ENCODE data around the gene NT5M.
A peak's percentile ranks its signal among the peaks of the same experiment; 100 is the strongest.
"Not testable (repeated sequence)": the region's sequence is repeated elsewhere in the genome, so short reads cannot be mapped to it uniquely, and the experiment has no call there.

Gene NT5M

DNA sequence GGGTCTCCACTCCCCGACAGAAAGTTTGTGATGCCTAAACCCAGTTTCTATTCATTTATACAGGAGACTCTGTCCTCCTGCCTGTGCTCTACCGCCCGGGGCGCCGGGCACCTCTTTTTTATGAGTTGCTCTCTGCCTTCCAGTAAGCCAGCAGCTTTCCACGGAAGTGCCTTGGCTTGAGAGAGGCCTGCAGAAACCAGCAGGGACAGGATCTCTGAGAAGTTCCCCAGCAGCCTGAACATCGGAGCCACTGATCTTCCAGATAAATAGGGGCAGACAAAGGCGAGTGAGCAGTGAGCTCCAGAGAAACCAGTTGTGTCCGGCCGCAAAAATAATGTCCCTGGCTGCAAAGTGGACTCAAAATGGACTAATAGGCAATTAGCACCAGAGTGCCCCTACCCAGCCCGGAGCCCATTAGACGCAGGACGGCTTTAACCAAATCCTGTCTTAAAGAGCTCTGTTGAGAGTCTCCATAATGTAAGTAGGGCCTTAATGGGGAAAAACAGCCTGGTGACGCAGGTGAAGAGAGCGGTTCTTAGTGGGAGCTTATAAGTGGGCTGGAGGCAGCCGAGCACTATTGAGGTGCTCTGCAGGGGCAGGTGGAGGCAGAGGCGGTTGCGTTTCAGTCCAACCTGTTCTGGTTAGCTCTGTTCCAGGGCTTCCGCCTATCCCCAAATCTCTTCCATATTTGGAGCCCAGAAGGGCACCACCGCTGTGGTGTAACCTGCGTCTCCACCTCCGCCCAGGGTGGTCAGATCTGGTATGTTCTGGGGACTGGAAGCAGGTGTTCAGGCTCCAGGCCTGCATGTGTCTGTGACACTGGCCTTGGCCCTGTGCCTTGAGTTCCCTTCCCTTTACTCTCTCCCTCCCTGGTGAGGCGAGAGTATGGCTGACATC is 74.1 kb downstream of the NT5M start:
- no peak for DNase-seq

DNA sequence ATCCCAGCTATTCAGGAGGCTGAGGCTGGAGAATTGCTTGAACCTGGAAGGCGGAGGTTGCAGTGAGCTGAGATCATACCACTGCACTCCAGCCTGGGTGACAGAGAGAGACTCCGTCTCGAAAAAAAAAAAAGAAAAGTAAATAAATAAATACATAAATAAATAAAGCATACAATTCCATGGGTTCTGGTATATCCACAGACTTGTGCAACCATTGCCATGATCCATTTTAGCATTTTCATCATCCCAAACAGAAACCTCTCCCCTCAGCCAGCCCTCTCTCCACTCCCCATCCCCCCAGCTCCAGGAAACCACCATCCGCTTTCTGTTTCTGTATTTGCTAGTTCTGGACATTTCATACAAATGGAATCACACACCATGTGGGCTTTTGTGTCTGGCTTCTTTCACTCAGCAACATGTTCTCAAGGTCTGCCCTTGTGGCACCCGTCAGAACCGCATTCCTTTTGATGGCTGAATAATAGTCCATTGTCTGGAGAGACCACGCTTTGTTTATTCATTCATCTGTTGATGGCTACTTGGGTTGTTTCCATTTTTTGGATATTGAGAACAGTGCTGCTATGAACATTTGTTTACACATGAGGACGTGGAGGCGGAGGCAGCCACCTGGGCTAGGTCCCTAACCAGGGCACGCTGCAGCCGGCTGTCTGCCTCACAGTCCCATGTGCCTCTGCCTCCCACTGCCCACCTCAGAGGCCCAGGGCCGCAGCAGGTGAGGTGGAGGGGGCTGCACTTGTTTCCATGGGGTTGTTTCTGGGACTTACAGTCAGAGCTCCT is 76.2 kb downstream of the NT5M start:
- DNase-seq: peak in 1 of 2 donors; percentile 14

DNA sequence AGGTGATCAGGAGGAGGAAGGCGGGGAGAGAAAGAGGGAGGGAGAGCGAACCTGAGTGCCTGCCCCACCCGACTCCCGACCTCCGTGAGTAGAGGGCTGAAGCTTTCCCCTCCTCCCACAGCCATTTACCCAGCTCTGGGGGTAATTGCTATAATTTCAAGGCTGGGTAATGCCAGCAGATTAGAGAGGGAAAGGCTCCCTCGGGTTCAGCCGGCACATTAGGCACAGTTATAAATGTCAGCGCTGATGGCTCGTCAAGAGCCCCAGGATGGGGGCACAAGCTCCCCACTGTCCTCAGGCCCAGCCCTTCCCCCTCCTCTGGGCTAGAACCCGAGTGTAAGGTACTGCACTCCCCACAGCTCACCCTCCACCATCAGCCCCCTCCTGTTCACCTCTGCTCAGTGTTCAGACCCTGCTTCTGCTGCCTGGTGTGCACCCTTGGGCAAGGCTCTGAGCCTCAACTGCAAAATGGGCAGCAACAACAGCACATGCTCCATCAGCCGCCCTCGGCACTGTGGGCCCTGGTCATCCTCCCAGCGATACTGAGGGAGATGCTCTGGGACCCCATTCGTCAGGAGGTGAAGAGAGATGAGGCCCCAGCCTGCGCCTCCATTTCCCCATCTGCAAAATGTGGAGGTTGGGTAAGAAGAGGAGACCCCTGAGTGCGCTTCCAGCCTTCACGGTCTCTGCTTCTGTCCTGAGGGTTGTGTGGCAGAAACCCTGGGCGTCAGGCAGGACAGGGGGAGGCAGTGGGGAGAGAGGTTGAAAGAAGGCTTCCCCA is 77.2 kb downstream of the NT5M start:
- no peak for DNase-seq

DNA sequence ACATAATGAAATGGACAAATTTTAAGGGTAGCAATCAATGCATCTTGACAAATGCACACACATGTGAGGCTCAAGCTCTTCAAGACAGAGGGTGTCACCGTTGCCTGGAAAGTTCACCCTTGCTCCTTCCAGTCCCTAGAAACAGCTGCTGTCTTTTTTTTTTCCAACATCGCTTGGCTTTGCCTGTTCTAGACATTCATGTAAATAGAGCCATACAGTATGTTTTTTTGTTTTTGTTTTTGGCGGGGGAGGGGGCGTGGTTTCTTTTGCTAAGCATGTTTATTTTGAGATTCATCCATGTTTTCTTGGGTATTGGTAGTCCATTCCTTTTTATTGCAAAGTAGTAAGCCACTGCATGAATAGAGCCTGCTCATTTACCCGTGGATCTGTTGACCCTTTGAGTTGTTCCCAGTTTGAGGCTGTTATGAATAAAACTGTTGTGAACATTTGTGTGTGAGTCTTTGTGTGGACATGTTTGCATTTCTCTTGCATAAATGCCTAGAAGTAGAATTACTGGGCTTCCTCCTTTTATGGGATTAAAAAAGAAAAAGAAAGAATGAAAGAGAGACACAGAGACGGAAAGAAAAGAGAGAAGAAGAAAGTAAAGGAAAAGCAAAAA is 78.4 kb downstream of the NT5M start:
- no peak for DNase-seq

DNA sequence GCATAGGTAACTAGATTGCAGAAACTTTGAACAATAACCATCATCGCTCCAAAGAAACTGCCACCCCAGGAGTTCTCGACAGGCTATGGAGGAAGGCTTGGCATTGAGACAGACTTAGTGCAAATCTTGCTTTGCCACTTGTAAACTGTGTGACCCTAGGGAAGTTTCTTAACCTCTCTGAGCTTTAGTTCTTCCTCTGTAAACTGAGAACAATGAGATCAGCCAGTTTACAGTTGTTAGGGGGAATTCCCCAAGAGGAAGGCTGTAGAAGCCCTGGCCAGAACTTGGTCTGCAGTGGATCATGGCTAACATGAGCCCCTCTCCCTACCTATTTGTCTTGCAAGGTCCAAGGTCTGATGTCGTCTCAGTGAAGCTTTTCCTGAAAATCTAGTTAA is 78.9 kb downstream of the NT5M start:
- DNase-seq: no peak

DNA sequence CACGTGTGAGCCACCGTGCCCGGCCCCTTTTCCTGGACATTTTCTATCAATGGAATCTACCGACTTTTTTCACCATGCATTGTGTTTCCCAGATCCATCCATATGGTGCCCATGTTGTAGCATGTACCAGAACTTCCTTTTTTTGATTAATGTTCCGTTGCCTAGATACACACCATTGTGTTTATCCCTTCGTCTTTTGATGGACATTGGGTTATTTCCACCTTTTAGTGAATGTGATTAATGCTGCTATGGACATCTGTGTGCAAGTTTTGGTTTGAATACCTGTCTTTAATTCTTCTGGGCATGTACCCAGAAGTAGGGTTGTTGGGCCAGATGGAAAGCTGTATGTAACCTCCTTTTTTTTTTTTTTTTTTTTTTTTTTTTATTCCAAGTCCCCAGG is 79.8 kb downstream of the NT5M start:
- no peak for DNase-seq

DNA sequence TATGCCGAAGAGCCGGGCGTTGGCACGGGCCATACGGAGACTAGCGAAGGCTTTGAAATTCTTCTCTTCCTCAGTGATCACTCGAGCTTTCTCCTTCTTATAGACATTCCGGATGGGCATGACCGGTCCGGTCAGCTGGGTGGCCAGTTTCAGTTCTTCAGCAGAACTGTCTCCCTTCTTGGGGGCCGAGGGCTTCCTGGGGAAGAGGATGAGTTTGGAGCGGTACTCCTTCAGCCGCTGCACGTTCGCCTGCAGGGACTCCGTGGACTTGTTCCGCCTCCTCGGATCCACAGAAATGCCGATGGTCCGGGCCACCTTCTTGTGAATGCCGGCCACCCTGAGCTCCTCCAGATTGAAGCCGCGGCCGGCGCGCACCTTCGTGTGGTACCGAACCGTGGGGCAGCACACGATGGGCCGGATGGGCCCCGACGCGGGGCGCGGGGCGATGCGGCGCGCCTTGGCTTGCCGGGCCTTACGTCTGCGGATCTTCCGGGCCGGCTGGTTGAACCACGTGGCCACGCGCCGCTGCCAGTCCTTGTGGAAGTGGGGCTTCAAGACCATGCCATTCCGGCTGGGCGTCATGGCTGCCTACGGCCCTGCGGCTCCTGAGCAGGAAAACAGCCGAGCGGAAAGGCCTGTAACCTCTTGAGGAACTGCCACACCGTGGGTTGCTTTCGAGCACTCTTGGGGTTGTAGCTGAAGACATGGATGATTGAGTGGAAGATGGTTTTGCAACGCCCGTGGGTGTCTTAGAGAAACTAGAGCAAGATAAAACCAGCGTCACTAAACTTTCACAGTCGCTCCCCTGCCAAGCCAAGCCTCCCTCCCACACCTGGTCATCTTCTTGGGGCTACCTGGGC is 80.5 kb downstream of the NT5M start:
- DNase-seq: not testable (repeated sequence)

DNA sequence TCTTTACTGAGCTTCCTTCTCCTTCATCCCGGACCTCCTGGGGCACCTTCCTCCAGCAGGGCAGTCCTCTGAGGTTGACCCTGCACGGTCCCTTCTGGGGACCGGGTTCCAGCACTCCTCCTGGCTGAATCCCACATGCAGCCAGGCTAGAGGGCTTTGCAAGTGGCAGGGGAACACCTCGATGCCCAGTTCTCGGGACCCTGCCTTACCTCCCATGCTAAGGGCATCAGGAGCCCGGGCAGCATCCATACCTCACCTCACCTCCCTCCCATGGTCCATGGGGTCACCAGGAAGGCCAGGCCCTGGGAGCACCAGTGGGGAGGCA is 81.1 kb downstream of the NT5M start:
- DNase-seq: no peak

DNA sequence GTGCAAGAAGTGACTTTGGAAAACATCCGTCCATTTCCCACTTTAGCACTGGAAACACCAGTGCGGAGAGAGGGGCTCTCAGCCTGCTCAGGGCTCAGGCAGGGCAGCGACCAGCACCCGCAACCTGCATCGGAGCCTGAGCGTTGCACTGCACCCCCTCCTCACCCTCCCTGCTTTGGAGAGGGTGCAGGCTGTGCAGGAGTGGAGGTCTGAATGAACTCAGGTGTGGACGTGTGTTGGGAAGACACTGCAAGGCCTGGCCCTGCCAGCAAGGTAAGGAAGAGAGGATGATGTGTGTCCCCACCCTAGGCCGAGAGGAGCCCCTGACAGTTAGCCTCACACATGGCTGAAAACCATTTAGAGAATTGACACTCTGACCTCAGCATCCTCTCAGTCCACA is 81.8 kb downstream of the NT5M start:
- DNase-seq: no peak

DNA sequence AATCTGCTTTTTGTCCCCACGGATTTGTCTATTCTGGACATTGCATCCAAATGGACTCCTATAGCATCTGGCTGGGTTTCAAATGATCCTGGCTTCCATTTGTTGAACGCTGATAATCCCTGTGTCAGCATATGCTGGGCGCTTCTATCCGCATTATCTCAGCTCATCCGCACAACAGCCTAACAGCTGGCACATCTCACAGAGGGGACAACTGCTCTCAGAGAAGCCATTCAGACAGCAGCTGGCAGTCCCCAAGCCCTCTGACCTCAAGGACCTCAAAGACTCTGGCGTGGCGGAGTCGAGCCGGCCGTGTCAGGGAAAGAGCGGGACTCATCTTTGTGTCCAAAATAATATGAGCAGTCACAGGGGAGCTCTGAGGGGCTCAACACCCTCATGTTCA is 82.3 kb downstream of the NT5M start:
- no peak for DNase-seq

DNA sequence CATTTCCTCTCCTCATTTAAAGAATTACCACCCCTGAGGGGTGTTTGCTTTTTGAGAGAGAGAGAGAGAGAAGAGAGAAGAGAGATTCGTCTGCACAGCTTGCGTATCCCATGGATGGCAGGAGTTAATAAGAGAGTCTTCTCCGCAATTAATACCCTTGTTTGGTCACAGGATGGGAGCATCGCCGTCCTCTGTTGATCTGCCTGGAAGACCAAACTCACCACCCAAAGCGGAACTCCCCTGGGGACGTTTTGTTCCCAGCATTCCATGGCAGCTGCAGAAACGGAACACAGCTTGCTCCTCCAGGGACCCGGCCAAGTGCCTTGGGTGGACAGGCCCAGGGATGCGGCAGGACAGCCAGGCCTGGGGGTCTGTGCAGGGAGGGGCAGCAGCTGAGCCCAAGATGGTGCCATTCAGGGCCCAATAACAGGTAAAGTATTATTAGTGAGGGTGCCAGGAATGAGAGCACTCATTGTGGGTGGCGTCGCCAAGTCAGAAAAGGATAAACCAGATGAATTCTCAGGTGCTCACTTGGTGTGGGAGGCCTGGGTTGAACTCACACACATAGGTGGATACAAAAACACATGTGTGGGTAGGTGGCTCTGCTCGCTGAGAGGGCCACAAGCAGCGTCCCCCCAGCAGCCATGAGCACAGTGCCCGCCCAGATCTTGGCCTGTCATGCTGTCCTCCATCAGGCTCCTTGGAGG is 83.1 kb downstream of the NT5M start:
- no peak for DNase-seq

DNA sequence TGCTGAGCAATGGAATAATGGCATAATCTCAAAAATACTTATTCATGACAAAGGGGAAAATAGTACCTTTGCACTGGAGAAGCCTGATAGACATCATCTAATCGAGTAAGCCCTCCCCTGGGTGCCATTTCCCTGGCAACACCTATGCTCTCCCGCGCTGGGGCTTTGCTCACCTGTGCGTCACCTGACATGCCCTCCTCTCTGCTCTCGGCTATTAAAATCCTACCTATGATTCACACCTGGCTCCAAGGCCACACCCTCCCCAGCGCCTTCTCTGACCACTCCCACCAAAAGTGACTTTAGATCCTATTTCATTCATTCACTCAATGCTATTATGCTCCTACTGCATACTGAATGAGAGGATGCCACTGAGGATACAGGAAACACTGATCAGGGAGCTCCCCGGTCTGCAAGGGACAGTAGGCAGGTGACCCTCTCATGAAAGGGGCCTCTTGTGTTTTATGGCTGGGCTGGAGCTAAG is 83.9 kb downstream of the NT5M start:
- DNase-seq: no peak

DNA sequence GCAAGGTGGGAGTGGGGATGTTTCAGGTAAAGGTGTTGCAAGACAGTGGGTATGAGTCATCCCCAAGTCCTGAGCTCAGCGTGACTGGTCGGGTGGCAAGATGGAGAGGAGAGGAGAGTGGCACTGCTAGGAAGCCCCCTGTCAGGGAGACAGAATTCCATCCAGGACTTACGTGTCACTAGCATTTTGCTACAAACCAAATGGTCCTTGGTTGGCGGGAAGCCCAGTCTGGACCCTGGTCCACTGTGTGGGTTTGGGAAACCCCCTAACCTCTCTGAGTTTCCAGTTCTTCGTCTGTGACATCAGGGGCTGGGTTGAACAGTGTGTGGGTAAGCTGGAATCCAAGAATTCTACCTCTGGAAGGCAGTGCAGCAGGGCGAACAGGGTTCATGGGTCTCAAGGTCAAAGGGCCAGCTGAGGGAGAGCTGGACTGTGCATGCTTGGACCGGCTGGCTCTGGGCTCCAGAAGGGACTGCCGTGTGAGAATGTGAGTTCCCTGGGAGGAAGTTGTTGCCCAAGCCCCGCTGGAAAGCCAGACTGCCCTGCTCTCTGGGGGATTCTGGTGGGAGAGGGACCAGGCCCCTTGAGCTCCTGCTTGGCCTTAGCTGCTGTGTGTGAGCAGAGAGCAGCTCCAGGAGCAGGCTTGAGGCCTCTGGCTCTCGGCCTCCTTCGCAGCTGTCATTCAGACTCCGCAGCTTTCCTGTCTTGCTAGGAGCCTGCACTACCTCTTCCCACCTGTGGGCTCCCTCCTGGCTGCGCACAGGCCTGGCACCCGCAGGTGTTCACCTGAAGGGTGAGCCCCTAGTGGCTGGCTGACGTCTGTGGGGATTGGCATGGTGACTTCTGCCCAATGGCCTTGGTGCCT is 84.6 kb downstream of the NT5M start:
- no peak for DNase-seq

DNA sequence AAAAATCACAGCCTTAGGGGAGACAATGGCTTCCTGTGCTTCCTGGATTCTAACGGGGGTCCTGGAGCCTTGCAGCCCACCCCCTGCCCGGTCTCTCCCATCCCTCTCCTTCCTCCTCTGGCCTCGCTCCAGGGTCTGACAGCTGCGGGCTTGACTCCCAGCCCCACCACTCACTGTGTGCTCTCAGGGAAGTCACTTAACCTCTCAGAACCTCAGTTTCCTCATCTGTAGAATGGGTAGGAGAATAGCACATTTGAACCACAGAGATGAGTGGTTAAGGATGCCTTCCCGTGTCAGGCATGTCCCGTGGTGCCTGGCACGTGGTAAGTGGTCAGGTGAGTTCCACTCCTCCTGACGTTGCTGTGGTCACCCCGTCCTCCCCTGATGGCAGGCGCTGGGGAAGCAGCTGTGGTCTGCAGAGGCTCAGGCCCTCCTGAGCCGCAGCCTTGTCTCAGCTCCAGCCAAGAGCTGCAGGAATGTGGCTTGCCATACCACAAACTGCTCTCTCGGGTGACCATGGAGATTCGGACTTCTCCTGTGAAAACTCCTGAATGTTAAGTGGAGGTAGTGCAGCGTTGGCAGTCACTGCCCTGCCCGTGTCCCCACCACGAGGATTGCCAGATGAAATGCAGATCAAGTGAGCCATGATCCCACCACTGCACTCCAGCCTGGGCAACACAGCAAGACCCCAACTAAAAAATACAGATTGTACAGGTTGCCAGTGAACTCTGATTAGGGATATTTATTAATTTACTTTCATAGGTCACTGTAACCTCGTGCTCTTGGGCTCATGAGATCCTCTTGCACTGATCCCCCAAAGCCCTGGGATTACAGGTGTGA is 85.7 kb downstream of the NT5M start:
- DNase-seq: no peak

DNA sequence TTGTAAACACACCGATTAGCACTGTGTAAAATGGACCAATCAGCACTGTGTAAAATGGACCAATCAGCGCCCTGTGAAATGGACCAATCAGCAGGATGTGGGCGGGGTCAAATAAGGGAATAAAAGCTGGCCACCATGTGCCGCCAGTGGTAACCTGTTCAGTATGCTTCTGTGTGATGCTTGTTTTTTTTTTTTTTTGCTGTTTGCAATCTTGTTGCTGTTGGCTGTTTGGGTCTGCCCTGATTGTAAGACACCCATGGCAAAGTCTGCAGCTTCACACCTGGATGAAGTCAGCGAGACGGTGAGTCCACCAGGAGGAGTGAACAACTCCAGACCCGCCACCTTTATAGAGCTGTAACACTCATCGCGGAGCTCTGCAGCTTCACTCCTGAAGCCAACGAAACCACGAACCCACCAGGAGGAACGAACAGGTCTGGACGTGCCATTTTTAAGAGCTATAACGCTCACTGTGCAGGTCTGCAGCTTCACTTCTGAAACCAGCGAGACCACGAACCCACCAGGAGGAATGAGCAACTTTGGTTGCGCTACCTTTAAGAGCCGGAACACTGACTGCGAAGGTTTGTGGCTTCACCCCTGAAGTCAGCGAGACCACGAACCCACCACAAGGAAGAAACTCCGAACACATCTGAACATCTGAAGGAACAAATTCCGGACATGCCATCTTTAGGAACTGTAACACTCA is 88.6 kb downstream of the NT5M start:
- no peak for DNase-seq

DNA sequence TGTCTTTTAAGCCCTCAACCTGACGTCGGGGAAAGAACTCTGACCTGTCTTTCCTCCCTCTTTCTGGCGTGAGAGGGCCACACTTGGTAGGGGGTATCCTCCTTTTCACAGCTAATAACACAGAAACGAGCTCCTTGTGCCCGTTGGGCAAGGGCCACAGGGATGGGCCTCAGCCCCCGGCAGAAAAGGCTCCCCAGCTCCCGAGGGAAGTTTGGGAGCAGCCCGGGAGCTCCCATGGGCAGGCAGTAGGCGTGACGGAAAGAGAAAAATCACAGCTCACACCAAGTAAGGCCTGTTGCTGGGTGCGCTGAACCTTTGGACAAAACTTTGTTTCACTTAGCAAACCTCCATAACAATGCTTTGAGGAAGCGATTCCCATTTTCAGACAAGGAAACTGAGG is 90.8 kb downstream of the NT5M start:
- DNase-seq: no peak

DNA sequence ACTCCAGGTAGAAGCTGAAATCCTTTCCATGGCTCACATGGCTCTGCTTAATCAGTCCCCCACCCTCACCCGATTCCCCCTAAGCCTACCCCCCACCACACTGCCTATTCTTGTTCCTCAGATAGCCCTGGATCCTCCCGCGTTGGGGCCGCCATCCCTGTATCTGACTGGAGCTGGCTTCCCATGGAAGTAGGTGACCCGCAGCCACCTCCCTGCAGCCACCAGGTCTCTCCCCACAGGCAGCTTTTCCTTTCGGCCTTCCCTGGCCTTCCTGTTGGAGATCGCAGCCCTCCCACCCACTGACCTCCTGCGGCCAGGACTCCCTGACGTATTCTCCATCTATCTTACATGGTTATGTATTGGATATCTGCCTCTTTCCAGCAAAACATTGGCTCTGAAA is 91.3 kb downstream of the NT5M start:
- no peak for DNase-seq

DNA sequence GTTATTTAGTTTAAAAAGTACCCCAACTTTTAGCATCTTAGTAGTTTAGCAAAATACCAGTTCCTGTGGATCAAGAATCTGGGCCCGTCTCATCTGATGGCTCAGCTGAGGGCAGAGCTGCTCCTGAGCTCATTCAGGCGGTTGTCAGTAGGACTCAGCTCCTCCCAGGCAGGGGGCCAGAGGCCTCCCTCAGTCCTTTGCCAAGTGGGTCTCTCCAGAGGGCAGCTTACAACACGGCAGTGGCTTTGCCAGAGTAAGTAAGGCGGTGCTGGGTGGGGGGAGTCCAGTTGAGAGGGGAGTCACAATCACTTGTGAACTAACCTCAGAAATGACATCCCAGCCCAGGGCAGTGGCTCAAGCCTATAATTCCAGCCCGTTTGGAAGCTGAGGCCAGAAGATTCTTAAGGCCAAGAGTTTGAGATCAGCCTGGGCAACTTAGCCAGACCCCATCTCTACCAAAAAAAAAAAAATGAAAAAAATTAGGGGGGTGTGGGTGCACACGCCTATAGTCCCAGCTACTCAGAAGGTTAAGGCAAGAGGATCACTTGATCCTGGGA is 92.2 kb downstream of the NT5M start:
- no peak for DNase-seq

All from bone marrow (tissue), 2 donors.